Naive thymus-derived CD8-positive, alpha-beta T cell (primary cell): ENCODE data around the gene PLXNA4. TPM values are rescaled to one million over a fixed set of nuclear protein-coding genes. Genes with fewer than 3 reads are reported as not detected.
A peak's percentile ranks its signal among the peaks of the same experiment; 100 is the strongest.

Experiments used
- ATAC-seq, 2 donors: fragments of 150-1000 bp; cut with Tn5 transposase in 1 of 2; sonication (Bioruptor Pico), chemical (Tn5 transposase) in 1 of 2; 1 replicate in 1 of 2; 2 replicates in 1 of 2; pipeline ENCODE4 v1.10.0; 2021; ENCODE audit warnings: mild to moderate bottlenecking in 2 of 2, moderate library complexity in 2 of 2
- POLR2A ChIA-PET: fragments of 350-600 bp; sonication (Branson Sonifier 250); formaldehyde crosslinking; loops from one replicate; lab custom pipeline; 2021; ENCODE audit warnings: antibody characterized with exemption; lab: Charles Lee
- DNase-seq, 10 donors: peaks; one replicate each; pipeline versions ENCODE4 v3.0.0 to v3.0.0-alpha.2; 2020 to 2022
- H3K27ac Mint-ChIP-seq, 10 donors: one replicate each; pipeline ENCODE4 v1.8.0; 2020 to 2022; ENCODE audit warnings: mild to moderate bottlenecking in 10 of 10, mixed read lengths in 10 of 10, moderate library complexity in 4 of 10, inconsistent platforms in 1 of 10
- H3K27me3 Mint-ChIP-seq, 5 donors: one replicate each; pipeline ENCODE4 v1.8.0; 2021 to 2022; ENCODE audit warnings: mixed read lengths in 5 of 5
- H3K36me3 Mint-ChIP-seq, 3 donors: one replicate each; pipeline ENCODE4 v1.8.0; 2020 to 2022; ENCODE audit warnings: mixed read lengths in 3 of 3, mild to moderate bottlenecking in 2 of 3, inconsistent platforms in 1 of 3
- H3K4me1 Mint-ChIP-seq, 4 donors: one replicate each; pipeline ENCODE4 v1.8.0; 2021 to 2022; ENCODE audit warnings: mixed read lengths in 4 of 4
- H3K4me3 Mint-ChIP-seq, 10 donors: one replicate each; pipeline ENCODE4 v1.8.0; 2020 to 2022; ENCODE audit warnings: mild to moderate bottlenecking in 10 of 10, mixed read lengths in 10 of 10, moderate library complexity in 6 of 10, inconsistent platforms in 1 of 10
- H3K9me3 Mint-ChIP-seq, 9 donors: one replicate each; pipeline ENCODE4 v1.8.0; 2020 to 2022; ENCODE audit warnings: mixed read lengths in 9 of 9, mild to moderate bottlenecking in 3 of 9, inconsistent platforms in 1 of 9, moderate library complexity in 1 of 9
- polyA plus RNA-seq, 3 donors: library from polyadenylated mRNA; unstranded; fragments of 300-500 nt; fragmentation: Illumina TruSeq; gene quantifications; one replicate each; pipeline ENCODE4 v1.2.3, GENCODE V29; 2021
- total RNA-seq, 8 experiments: library from RNA in 2 of 8; stranded (reverse) in 2 of 8; gene quantifications; one replicate each; pipeline ENCODE4 v1.2.3 and lab custom pipeline; 2021 to 2026

Gene PLXNA4
- total and polyA plus RNA-seq, 5 experiments from 2014 or later: 0.05 to 1.2 (median 0.27) TPM

GRCh38 chr7:132095111-132095765 lies 481.0 kb downstream of the PLXNA4 start:
- Mint-ChIP-seq H3K9me3 (no peaks in the 10 kb centered on the region), H3K4me1 (no peaks in the 10 kb centered on the region), H3K27ac (no peak overlapping the region), H3K4me3 (no peak overlapping the region), H3K36me3 (no peaks in the 10 kb centered on the region), H3K27me3 (peaks cover 5 to 42% (median 18%) of the 10 kb centered on the region in 5 donors)
- POLR2A ChIA-PET: no interaction called here
- ATAC-seq: no peak
- DNase-seq: no peak

- H3K27ac Mint-ChIP-seq: no peak overlapping the region
- H3K27me3 Mint-ChIP-seq: peaks cover 5 to 50% (median 15%) of the 10 kb centered on the region in 5 donors
- POLR2A ChIA-PET: no interaction called here
- H3K36me3 Mint-ChIP-seq: no peaks in the 10 kb centered on the region
- H3K4me1 Mint-ChIP-seq: no peaks in the 10 kb centered on the region
- no peak overlapping the region for H3K4me3 Mint-ChIP-seq
- ATAC-seq: no peak
- DNase-seq: no peak
- H3K9me3 Mint-ChIP-seq: no peaks in the 10 kb centered on the region
These were observed 484.2 kb downstream of the PLXNA4 start for GRCh38 chr7:132092106-132092505.

- ATAC-seq (no peak), DNase-seq (no peak)
- H3K27ac Mint-ChIP-seq: no peak overlapping the region
- no peak overlapping the region for H3K4me3 Mint-ChIP-seq
- H3K36me3 Mint-ChIP-seq: no peaks in the 10 kb centered on the region
- H3K4me1 Mint-ChIP-seq: no peaks in the 10 kb centered on the region
- POLR2A ChIA-PET: no interaction called here
- H3K9me3 Mint-ChIP-seq: no peaks in the 10 kb centered on the region
- peaks cover 5 to 46% (median 13%) of the 10 kb centered on the region in 5 donors for H3K27me3 Mint-ChIP-seq
These were observed 484.6 kb downstream of the PLXNA4 start for GRCh38 chr7:132091706-132092105.

GRCh38 chr7:132090444-132090843 lies 485.8 kb downstream of the PLXNA4 start:
- H3K9me3 Mint-ChIP-seq: no peaks in the 10 kb centered on the region
- no peaks in the 10 kb centered on the region for H3K4me1 Mint-ChIP-seq
- H3K36me3 Mint-ChIP-seq: no peaks in the 10 kb centered on the region
- H3K27me3 Mint-ChIP-seq: peaks cover 4 to 41% (median 13%) of the 10 kb centered on the region in 5 donors
- DNase-seq (no peak), ATAC-seq (no peak)
- no peak overlapping the region for H3K27ac Mint-ChIP-seq
- POLR2A ChIA-PET: no interaction called here
- no peak overlapping the region for H3K4me3 Mint-ChIP-seq

- DNase-seq (no peak), ATAC-seq (no peak)
- Mint-ChIP-seq H3K4me3 (no peak overlapping the region), H3K9me3 (no peaks in the 10 kb centered on the region), H3K36me3 (no peaks in the 10 kb centered on the region), H3K27ac (no peak overlapping the region), H3K27me3 (peaks cover 2 to 34% (median 11%) of the 10 kb centered on the region in 5 donors), H3K4me1 (no peaks in the 10 kb centered on the region)
- POLR2A ChIA-PET: no interaction called here
These were observed 486.9 kb downstream of the PLXNA4 start for GRCh38 chr7:132089356-132089755.

GRCh38 chr7:132087421-132087820 lies 488.8 kb downstream of the PLXNA4 start:
- Mint-ChIP-seq H3K36me3 (no peaks in the 10 kb centered on the region), H3K4me3 (no peak overlapping the region), H3K27me3 (peaks cover 4 to 39% (median 8%) of the 10 kb centered on the region in 5 donors), H3K9me3 (no peaks in the 10 kb centered on the region), H3K27ac (no peak overlapping the region), H3K4me1 (no peaks in the 10 kb centered on the region)
- POLR2A ChIA-PET: no interaction called here
- ATAC-seq: no peak
- no peak for DNase-seq

- Mint-ChIP-seq H3K4me3 (no peak overlapping the region), H3K27me3 (peaks cover 5 to 51% (median 21%) of the 10 kb centered on the region in 5 donors), H3K27ac (no peak overlapping the region), H3K4me1 (no peaks in the 10 kb centered on the region), H3K9me3 (no peaks in the 10 kb centered on the region), H3K36me3 (no peaks in the 10 kb centered on the region)
- ATAC-seq (no peak), DNase-seq (no peak)
- POLR2A ChIA-PET: no interaction called here
These were observed 491.4 kb downstream of the PLXNA4 start for GRCh38 chr7:132084776-132085388.

GRCh38 chr7:132083537-132084123 lies 492.6 kb downstream of the PLXNA4 start:
- H3K36me3 Mint-ChIP-seq: no peaks in the 10 kb centered on the region
- H3K4me1 Mint-ChIP-seq: no peaks in the 10 kb centered on the region
- H3K27ac Mint-ChIP-seq: peak overlapping the region in 1 of 10 donors; percentile 27
- DNase-seq (no peak), ATAC-seq (no peak)
- H3K27me3 Mint-ChIP-seq: peaks cover 8 to 54% (median 26%) of the 10 kb centered on the region in 5 donors
- no peaks in the 10 kb centered on the region for H3K9me3 Mint-ChIP-seq
- POLR2A ChIA-PET: no interaction called here
- H3K4me3 Mint-ChIP-seq: no peak overlapping the region

GRCh38 chr7:132083126-132083525 lies 493.1 kb downstream of the PLXNA4 start:
- Mint-ChIP-seq H3K27me3 (peaks cover 9 to 50% (median 26%) of the 10 kb centered on the region in 5 donors), H3K9me3 (no peaks in the 10 kb centered on the region), H3K36me3 (no peaks in the 10 kb centered on the region), H3K4me3 (no peak overlapping the region), H3K27ac (no peak overlapping the region), H3K4me1 (no peaks in the 10 kb centered on the region)
- DNase-seq (no peak), ATAC-seq (no peak)
- POLR2A ChIA-PET: no interaction called here

- no peaks in the 10 kb centered on the region for H3K36me3 Mint-ChIP-seq
- no peak overlapping the region for H3K4me3 Mint-ChIP-seq
- H3K27me3 Mint-ChIP-seq: peaks cover 13 to 50% (median 29%) of the 10 kb centered on the region in 5 donors
- DNase-seq (no peak), ATAC-seq (no peak)
- POLR2A ChIA-PET: no interaction called here
- no peaks in the 10 kb centered on the region for H3K4me1 Mint-ChIP-seq
- no peaks in the 10 kb centered on the region for H3K9me3 Mint-ChIP-seq
- H3K27ac Mint-ChIP-seq: no peak overlapping the region
These were observed 493.9 kb downstream of the PLXNA4 start for GRCh38 chr7:132082394-132082793.

- Mint-ChIP-seq H3K36me3 (no peaks in the 10 kb centered on the region), H3K27me3 (peaks cover 16 to 56% (median 34%) of the 10 kb centered on the region in 5 donors), H3K9me3 (no peaks in the 10 kb centered on the region), H3K27ac (no peak overlapping the region), H3K4me1 (no peaks in the 10 kb centered on the region), H3K4me3 (no peak overlapping the region)
- POLR2A ChIA-PET: interaction anchor here (0.5 kb wide), 1 partner anchor 399 kb away, joined by 4 read pairs; no protein-coding TSS in a partner anchor
- no peak for DNase-seq
- ATAC-seq: no peak
These were observed 494.6 kb downstream of the PLXNA4 start for GRCh38 chr7:132081686-132082085.

GRCh38 chr7:132080967-132081668 lies 495.2 kb downstream of the PLXNA4 start:
- Mint-ChIP-seq H3K36me3 (no peaks in the 10 kb centered on the region), H3K27me3 (peaks cover 19 to 62% (median 37%) of the 10 kb centered on the region in 5 donors), H3K27ac (no peak overlapping the region), H3K4me1 (no peaks in the 10 kb centered on the region), H3K9me3 (no peaks in the 10 kb centered on the region), H3K4me3 (no peak overlapping the region)
- POLR2A ChIA-PET: interaction anchor here (0.5 kb wide), 1 partner anchor 398 kb away, joined by 4 read pairs; no protein-coding TSS in a partner anchor
- ATAC-seq (no peak), DNase-seq (no peak)

- POLR2A ChIA-PET: no interaction called here
- no peak overlapping the region for H3K4me3 Mint-ChIP-seq
- no peak overlapping the region for H3K27ac Mint-ChIP-seq
- H3K36me3 Mint-ChIP-seq: no peaks in the 10 kb centered on the region
- H3K4me1 Mint-ChIP-seq: no peaks in the 10 kb centered on the region
- no peaks in the 10 kb centered on the region for H3K9me3 Mint-ChIP-seq
- DNase-seq (no peak), ATAC-seq (no peak)
- H3K27me3 Mint-ChIP-seq: peaks cover 18 to 68% (median 41%) of the 10 kb centered on the region in 5 donors
These were observed 495.8 kb downstream of the PLXNA4 start for GRCh38 chr7:132080467-132080866.
